HUES6 (cell line): ENCODE data around the gene EPHA7.

Source experiments
- H3K27ac ChIP-seq: 2 replicates; pipeline ENCODE4 v1.7.0; 2013; ENCODE audit warnings: low read depth, mild to moderate bottlenecking, low read length, inconsistent platforms
- H3K27me3 ChIP-seq: 2 replicates; pipeline ENCODE4 v1.6.1; 2013; ENCODE audit warnings: low read length; ENCODE audit not compliant: control insufficient read depth, insufficient read depth
- H3K36me3 ChIP-seq: 2 replicates; pipeline ENCODE4 v1.6.1; 2013; ENCODE audit warnings: low read length; ENCODE audit not compliant: control insufficient read depth, insufficient read depth
- H3K4me1 ChIP-seq: 2 replicates; pipeline ENCODE4 v1.6.1; 2013; ENCODE audit warnings: low read length; ENCODE audit not compliant: control insufficient read depth, insufficient read depth
- H3K4me3 ChIP-seq: 2 replicates; pipeline ENCODE4 v1.5.1; 2013; ENCODE audit warnings: low read depth, low read length
- H3K9ac ChIP-seq: one replicate; pipeline ENCODE4 v1.6.1; 2013; ENCODE audit warnings: mild to moderate bottlenecking, low read length
- H3K9me3 ChIP-seq: 2 replicates; pipeline ENCODE4 v1.6.1; 2013; ENCODE audit warnings: low read depth, low read length; ENCODE audit not compliant: control insufficient read depth, insufficient read depth

Gene EPHA7

DNA sequence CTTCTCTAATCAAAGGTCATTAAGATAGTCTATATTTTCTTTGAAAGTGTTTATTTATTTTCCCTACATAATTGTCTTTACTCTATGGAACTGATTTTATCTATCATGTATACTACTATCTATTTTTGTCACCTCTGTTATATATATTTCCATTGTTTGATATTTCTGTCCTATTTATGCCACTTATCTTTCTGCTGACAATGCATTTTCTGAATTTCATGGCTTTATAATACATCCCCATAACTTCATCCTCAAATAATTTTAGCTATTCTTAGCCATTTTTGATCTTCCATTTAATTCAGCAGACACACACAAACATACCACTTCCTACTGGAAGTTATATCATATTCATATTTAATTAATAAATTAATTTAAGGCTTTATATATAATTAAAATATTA lies 123.7 kb downstream of the EPHA7 start:
- no peak overlapping the region for H3K9ac ChIP-seq
- no peaks in the 10 kb centered on the region for H3K27me3 ChIP-seq
- peaks cover 2% of the 10 kb centered on the region; the same call in 1 of the 2 replicates for H3K9me3 ChIP-seq
- no peak overlapping the region for H3K27ac ChIP-seq
- no peaks in the 10 kb centered on the region for H3K36me3 ChIP-seq
- no peaks in the 10 kb centered on the region for H3K4me1 ChIP-seq
- no peak overlapping the region for H3K4me3 ChIP-seq

- Histone ChIP-seq H3K27ac (no peak overlapping the region), H3K27me3 (no peaks in the 10 kb centered on the region), H3K4me1 (no peaks in the 10 kb centered on the region), H3K4me3 (no peak overlapping the region), H3K36me3 (no peaks in the 10 kb centered on the region), H3K9me3 (peaks cover 2% of the 10 kb centered on the region; the same call in 1 of the 2 replicates), H3K9ac (no peak overlapping the region)
Observed at GRCh38 chr6:93294879-93295278, 124.5 kb downstream of the EPHA7 start.

GRCh38 chr6:93293872-93294271 lies 125.5 kb downstream of the EPHA7 start:
- Histone ChIP-seq H3K36me3 (no peaks in the 10 kb centered on the region), H3K9ac (no peak overlapping the region), H3K9me3 (no peaks in the 10 kb centered on the region), H3K4me3 (no peak overlapping the region), H3K27ac (no peak overlapping the region), H3K27me3 (no peaks in the 10 kb centered on the region), H3K4me1 (no peaks in the 10 kb centered on the region)

DNA sequence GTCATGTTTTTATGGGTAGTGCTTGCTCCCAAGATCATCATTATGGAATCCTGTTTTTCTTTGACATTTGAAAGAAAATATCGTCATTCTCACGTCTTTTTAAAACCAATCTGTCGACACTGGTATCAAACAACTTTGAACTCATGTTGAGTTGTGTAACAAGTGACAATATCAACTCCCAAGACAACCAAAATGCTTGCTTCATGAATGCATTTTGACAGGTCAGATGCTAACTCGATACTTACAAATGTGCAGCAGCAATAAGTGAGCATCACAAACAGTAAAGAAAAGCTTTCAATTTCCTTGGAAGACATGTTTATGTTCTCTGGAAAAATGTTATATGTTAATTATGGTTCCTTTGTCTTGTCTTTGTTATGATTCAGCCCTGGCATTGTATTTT lies 125.9 kb downstream of the EPHA7 start:
- Histone ChIP-seq H3K27me3 (no peaks in the 10 kb centered on the region), H3K27ac (no peak overlapping the region), H3K9ac (no peak overlapping the region), H3K4me1 (no peaks in the 10 kb centered on the region), H3K4me3 (no peak overlapping the region), H3K36me3 (no peaks in the 10 kb centered on the region), H3K9me3 (no peaks in the 10 kb centered on the region)

DNA sequence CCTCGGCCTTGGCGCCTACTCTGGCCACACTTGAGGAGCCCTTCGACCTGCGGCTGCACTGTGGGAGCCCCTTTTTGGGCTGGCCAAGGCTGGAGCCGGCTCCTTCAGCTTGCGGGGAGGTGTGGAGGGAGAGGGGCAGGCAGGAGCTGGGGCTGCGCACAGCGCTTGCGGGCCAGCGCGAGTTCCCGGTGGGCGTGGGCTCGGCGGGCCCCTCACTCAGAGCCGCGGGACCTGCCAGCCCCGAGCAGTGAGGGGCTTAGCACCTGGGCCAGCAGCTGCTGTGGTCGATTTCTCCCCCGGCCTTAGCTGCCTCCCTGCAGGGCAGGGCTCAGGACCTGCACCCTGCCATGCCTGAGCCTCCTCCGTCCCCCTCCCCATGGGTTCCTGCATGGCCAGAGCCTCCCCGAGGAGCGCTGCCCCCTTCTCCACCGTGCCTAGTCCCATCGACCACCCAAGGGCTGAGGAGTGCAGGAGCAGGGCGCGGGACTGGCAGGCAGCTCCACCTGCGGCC lies 136.8 kb downstream of the EPHA7 start:
- Histone ChIP-seq H3K9me3 (no peaks in the 10 kb centered on the region), H3K36me3 (no peaks in the 10 kb centered on the region), H3K4me3 (no peak overlapping the region), H3K27me3 (no peaks in the 10 kb centered on the region), H3K27ac (no peak overlapping the region), H3K9ac (no peak overlapping the region), H3K4me1 (0 out of 2 replicates have a peak, but pooled peaks cover 7% of the 10 kb centered on the region)

- H3K27me3 ChIP-seq, result no peaks in the 10 kb centered on the region
- H3K27ac ChIP-seq, result no peak overlapping the region
- H3K9me3 ChIP-seq, result no peaks in the 10 kb centered on the region
- H3K4me3 ChIP-seq, result no peak overlapping the region
- 0 out of 2 replicates have a peak, but pooled peaks cover 6% of the 10 kb centered on the region for H3K4me1 ChIP-seq
- H3K9ac ChIP-seq, result no peak overlapping the region
- no peaks in the 10 kb centered on the region for H3K36me3 ChIP-seq
Observed at GRCh38 chr6:93278241-93278640, 141.1 kb downstream of the EPHA7 start.

DNA sequence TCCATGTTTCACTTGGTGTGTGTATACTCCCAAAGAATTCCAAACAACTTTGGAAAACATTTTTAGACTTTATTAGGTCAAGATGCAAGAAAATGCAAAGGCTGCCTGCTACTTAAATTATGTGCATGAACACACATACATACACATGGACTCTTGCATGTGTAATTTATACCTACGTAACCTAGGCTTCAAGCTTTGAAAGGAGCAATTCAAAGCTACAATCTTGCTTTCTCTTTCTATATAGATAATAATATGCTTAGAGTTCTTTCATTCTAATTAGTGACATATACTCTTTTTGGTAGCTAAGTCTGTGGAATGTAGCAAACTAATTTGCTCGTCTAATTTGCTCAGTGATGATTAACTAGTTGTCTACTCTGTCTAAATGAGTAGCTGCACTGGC lies 146.5 kb downstream of the EPHA7 start:
- Histone ChIP-seq H3K4me3 (no peak overlapping the region), H3K4me1 (peaks cover 5% of the 10 kb centered on the region; the same call in 1 of the 2 replicates), H3K36me3 (no peaks in the 10 kb centered on the region), H3K9me3 (no peaks in the 10 kb centered on the region), H3K27me3 (no peaks in the 10 kb centered on the region), H3K9ac (no peak overlapping the region), H3K27ac (no peak overlapping the region)

DNA sequence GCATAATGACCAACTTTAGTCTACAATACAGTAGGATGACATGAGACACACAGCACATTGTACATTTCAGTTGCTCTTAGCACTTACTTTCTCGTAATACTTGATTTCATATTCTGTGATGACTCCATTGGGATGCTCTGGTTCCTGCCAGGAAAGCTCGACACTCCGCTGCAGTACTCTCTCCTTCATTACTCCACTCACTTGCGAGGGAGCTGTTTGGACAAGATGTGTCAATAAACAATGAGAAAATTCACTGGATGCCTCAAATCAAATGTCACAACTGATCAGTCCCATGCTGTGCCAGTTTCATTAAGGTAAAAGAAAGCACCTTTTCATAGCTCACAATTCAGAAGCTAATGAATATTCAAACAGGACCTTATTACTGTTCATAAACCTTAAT lies 147.1 kb downstream of the EPHA7 start:
- Histone ChIP-seq H3K9me3 (no peaks in the 10 kb centered on the region), H3K36me3 (no peaks in the 10 kb centered on the region), H3K27me3 (no peaks in the 10 kb centered on the region), H3K4me3 (no peak overlapping the region), H3K9ac (no peak overlapping the region), H3K4me1 (peaks cover 5% of the 10 kb centered on the region; the same call in 1 of the 2 replicates), H3K27ac (no peak overlapping the region)

DNA sequence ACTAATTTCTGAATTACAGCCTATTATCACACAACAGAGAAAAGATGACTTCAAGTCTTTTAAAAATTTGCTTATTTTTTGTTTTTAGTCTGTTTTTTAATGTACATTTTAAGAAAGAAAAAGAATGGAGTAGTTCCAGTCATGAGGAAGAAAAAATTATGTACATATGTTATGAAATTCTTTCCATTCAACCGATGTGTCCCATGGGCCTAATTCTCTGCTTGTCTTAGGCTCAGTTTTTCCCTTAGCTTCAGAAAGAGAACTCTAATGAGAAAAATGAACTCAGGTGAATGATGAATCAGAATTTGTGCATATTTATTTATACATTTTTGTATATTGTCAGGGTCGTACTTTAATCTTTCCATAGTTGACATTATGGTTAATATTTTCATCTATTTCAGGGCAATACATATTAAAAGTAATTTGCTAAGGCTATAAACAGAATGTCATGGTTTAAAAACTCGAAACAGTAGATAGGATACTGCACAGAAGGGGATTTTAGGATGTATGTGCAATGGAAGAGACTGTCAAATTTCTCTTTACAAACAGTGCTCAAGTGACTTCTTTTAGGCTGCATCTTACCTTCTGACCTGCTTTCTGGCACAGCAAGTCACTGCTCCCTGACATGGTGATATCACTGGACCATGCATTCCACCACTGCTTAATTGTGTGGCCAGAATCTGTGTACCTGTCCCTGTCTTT lies 153.1 kb downstream of the EPHA7 start:
- Histone ChIP-seq H3K27ac (no peak overlapping the region), H3K9ac (no peak overlapping the region), H3K4me1 (no peaks in the 10 kb centered on the region), H3K9me3 (no peaks in the 10 kb centered on the region), H3K4me3 (no peak overlapping the region), H3K27me3 (no peaks in the 10 kb centered on the region), H3K36me3 (no peaks in the 10 kb centered on the region)

DNA sequence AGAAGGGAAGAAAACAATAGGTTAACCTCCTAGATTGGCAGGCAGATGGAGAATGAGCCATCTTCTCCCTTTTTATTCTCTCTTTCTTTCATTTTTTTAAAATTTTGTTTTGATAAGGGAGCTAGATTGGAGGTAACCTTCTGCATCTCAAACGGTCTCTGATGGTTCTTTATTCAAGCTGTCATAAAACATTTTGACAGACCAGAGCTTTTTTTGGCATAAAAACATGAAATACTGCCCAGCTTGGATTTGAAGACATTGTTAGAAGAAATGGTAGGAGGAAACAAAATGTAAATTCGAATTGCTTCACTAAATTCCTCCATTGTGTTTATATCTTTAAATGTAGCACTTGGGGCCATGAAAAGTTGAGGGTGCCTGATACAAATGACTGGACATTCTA lies 158.5 kb downstream of the EPHA7 start:
- H3K4me1 ChIP-seq, result no peaks in the 10 kb centered on the region
- H3K27ac ChIP-seq, result no peak overlapping the region
- no peaks in the 10 kb centered on the region for H3K27me3 ChIP-seq
- H3K9ac ChIP-seq, result no peak overlapping the region
- H3K36me3 ChIP-seq, result no peaks in the 10 kb centered on the region
- no peak overlapping the region for H3K4me3 ChIP-seq
- no peaks in the 10 kb centered on the region for H3K9me3 ChIP-seq

DNA sequence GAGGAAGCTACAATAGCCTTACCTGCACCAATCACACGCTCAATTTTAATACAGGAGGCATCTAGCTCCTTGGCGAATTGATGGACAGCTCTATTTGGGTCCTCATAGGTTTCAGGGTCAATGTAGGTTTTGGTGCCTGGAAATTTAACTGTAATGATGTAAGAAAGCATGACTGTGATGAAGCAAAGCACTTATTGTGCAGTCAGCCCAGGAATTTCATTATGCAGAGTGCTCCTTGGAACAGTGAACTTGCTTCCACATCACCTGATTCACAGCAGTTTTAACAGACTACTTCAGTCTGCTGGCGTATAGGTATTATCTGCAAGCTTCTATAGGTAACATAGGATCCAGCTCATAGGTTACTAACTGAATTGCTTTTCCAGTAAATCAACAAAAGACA lies 160.0 kb downstream of the EPHA7 start:
- 0 out of 2 replicates have a peak, but pooled peaks cover 2% of the 10 kb centered on the region for H3K36me3 ChIP-seq
- H3K4me3 ChIP-seq, result no peak overlapping the region

More for the DNA sequence above, 160.0 kb downstream of the EPHA7 start:
- no peaks in the 10 kb centered on the region for H3K27me3 ChIP-seq
- no peak overlapping the region for H3K27ac ChIP-seq
- H3K4me1 ChIP-seq, result no peaks in the 10 kb centered on the region
- H3K9me3 ChIP-seq, result no peaks in the 10 kb centered on the region
- no peak overlapping the region for H3K9ac ChIP-seq
